Stimulated activated CD4-positive, alpha-beta T cell treated with anti-CD3 and anti-CD28 coated beads, Interleukin-2, amount 100 ng/mL, for 24 hours (primary cell): Measurements from ENCODE around the gene MPPED2.

ENCODE experiments used
- DNase-seq, 2 donors: peaks; one replicate each; pipeline ENCODE4 v3.0.0-alpha.2; 2020

The MPPED2 gene

GRCh38 chr11:30522536-30523243 is 63.5 kb downstream of the MPPED2 start:
- DNase-seq = no peak

GRCh38 chr11:30521297-30522071 is 64.7 kb downstream of the MPPED2 start:
- no peak for DNase-seq

GRCh38 chr11:30513087-30513486 is 73.1 kb downstream of the MPPED2 start:
- DNase-seq = no peak

DNA sequence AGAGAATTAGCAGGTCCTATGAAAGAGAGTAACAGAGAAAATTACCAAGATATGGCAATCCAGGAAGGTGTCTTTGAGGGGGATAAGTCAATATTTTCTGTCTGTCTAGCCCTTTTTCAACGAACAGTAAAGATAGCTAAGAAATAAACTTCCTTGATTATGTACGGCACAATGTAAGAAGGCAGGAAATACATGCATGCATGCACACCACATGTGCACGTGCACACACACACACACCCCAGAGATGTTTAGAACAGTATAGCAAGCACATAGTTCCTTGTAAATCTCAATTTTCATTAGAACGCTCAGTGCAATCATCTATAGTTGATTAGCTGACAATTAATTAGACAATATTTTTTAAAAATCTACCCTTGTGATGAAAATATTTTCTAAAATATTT is 74.7 kb downstream of the MPPED2 start:
- no peak for DNase-seq

- DNase-seq = no peak
These were observed 75.4 kb downstream of the MPPED2 start for GRCh38 chr11:30510750-30511149.

- no peak for DNase-seq
These were observed 76.8 kb downstream of the MPPED2 start for GRCh38 chr11:30509364-30509763.

DNA sequence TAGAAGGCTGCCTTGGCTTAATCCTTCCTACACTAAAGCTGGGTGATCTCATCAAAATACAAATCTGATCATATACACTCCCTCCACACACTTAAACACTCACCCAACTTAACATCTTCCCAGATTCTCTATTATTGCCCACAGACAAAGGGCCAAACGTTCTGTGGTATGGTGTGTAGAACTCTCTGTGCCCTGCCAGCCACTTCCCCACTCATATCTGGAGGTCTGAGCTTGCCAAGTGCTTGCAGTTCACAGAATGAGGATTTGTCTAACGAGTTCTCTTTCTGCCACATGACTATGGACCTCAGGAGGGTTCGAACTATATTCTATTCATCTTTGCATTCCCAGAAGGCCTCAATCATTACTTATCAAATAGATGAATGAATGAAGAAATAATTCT is 77.6 kb downstream of the MPPED2 start:
- no peak for DNase-seq

DNA sequence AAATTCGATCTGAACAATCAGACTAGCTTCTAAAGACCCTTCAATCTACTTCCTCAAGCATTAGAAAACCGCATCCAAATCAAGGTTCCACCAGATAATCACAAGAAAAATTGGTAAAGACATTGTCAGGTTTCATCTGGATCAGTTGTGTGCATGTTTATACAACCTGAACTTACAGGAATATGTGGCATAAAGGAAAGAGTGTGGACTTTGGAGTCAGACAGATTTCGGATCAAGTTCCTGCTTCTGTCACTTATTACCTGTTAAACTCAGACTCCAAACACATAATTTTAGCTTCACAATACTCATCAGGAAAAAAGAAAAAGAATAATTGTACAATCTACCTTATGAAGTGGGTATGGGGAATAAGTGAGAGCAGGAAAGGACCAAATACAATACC is 80.5 kb downstream of the MPPED2 start:
- no peak for DNase-seq

GRCh38 chr11:30504468-30504867 is 81.7 kb downstream of the MPPED2 start:
- DNase-seq = no peak

DNA sequence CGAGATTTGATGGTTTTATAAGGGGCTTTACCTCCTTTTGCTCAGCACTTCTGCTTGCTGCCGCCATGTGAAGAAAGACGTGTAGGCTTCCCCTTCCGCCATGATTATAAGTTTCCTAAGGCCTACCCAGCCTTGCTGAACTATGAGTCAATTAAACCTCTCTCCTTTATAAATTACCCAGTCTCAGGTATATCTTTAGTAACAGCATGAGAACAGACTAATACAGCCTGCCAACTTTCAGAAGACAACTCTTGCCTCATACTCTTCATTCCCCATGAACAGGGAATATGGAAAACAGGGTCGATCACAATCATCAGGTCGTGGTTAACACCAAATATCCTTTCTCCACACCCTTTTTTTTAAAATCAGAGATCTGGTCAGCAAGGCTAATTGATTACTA is 83.0 kb downstream of the MPPED2 start:
- no peak for DNase-seq

GRCh38 chr11:30502305-30502704 is 83.8 kb downstream of the MPPED2 start:
- DNase-seq = no peak

GRCh38 chr11:30501744-30502143 is 84.4 kb downstream of the MPPED2 start:
- no peak for DNase-seq

DNA sequence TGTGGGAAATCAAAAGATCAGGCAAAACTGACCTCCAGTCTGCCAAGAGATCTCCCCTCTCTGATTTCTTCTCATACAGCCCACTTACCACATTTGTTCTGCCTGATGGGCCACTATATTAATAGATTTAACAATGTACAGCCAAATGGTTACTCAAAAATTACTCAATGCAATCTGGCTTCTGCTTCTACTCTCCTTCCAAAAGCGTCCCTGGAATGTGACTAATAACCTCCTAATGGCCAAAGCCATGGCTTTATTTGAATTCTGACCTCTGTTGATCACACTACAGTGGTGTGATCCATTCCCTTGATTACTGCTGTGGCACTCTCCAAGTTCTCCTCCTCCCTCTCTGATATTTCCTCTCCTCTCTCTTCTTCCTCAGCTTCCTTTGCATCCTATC is 86.2 kb downstream of the MPPED2 start:
- DNase-seq = no peak

DNA sequence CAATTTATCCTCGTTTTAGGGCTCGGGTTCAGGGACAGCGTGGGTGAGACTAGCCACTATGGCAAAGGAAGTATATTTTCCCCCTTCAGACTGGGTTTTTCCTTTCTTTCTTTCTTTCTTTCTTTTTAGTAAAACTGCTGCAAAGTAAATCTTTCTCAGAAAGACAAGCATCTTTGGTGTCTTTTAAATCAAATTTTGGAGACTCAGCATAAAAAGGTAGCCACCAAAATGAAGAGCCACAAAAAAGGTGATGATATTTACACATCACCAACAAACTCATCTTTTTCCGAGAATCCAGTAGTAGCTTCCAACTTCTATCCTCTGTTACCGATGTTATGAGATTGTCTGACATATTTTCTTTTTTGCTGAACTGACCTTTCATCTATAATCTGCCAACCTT is 88.6 kb downstream of the MPPED2 start:
- DNase-seq = no peak

DNA sequence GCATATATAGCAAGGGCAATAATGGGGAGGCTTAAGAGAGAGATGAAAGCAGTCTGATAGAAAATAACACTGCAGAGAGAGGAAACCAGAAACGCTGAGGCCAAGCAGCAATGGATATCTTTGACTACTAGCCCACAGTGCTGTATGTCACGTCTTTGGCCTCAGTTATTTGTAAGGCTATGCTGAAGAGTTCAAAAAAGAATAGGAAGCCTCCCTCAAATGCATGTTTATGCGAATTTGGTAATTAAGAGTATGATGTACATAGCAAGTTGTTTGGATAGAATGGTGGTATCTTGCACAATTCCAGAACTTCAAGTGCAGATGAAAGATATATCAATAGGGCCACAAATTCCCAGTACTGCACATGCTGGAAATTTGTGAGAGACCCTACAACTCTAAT is 89.2 kb downstream of the MPPED2 start:
- no peak for DNase-seq

- DNase-seq = no peak
These were observed 90.7 kb downstream of the MPPED2 start for GRCh38 chr11:30495437-30495836.

DNA sequence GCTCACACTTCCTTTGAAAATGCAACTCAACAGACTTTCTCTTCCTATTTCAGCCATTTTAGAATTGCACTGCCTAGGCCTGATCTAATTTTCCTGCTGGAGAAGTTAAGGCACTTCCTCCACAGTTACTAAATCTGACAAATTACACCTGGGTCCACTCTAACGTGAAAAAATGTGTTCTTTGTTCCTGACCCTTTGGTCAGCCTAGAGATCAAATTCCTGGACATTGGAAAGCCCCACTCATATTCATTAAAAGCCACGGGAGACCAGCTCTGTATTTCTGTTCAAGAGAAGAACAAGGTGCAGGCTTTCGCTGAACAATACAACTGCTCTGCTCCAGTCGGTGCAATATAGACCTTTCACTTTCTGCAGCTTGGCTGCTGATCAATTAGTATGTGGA is 96.6 kb downstream of the MPPED2 start:
- no peak for DNase-seq

- no peak for DNase-seq
These were observed 97.1 kb downstream of the MPPED2 start for GRCh38 chr11:30489076-30489475.

DNA sequence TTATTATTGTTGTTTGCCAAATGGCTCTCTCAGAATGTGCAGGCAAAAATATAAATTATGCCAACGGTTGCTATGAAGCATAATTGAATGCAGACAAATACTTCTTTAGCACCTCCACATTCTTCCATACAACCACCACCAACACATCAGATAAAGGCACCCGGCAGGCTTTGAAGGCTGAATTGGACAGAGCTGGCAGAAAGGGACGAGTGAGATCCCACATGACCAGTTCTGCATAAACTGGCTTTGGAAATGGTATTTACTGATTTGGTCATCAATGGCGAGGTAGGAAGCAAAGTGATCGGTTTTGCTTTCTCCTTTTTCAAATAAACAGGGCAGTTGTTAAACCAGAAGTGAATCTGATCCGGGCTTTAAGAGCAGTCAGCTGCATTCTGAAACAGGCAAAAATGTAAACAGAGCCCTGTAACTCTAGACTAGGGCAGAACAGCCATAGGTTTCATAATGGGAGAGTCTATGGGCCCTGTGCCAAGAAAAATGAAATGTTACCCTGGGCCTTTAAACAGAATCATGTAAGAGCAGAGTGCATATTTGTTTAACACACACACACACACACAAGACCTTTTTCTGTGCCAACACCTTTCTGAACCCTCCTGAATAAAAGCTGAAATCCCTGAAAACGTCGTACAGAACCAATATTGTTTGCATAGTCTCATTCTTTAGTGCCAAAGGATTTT is 97.7 kb downstream of the MPPED2 start:
- no peak for DNase-seq

DNA sequence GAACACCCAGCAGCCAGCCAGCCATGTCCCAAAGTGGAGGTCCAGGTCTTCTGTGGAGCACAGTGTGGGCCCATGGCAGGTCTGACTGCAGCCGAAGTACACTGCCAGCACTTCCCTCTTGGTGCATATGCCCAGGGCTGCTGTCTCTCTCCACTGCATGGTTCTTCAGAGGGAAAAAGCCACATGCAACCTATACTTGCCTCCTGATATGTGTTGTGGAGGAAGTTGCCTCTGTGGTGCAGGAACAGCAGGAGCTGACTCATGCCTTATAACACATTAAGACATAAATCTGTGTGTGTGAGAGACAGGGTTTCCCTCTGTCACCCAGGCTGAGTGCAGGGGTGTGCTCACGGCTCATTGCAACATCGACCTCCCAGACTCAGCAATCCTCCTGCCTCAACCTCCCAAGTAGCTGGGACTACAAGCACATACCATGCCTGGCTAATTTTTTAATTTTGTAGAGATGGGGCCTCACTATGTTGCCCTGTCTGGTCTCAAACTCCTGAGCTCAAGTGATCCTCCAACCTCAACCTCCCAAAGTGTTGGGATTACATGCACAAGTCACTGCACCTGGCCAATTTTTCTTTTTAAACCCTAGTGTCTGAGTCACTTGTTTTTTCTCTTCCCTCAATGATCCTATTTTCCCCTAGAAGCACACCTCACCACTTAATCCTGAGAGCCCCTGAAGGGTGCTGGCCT is 98.8 kb downstream of the MPPED2 start:
- DNase-seq = no peak

DNA sequence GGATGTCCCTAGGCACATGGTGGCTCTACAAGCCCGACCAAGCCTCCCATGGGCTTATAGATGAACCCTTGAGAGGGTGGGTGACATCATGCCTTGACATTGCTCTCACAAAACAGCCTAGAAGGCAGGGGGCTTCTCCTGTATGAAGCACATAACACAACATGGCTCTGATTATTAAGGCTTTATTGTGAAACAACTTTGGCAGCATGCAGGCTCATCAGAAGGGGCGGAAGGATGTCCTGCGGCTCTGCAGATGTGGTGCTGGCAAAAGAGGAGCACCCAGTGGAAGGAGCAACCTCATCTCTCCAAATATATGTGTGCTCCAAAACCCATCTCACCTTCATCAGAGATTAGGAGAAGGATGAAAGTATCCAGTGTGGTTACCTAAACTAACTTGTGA is 100.4 kb downstream of the MPPED2 start:
- DNase-seq = no peak

- no peak for DNase-seq
These were observed 100.9 kb downstream of the MPPED2 start for GRCh38 chr11:30485222-30485621.

- DNase-seq = no peak
These were observed 103.1 kb downstream of the MPPED2 start for GRCh38 chr11:30483056-30483455.
